Measurements from ENCODE around the gene HMGN3.

DNA sequence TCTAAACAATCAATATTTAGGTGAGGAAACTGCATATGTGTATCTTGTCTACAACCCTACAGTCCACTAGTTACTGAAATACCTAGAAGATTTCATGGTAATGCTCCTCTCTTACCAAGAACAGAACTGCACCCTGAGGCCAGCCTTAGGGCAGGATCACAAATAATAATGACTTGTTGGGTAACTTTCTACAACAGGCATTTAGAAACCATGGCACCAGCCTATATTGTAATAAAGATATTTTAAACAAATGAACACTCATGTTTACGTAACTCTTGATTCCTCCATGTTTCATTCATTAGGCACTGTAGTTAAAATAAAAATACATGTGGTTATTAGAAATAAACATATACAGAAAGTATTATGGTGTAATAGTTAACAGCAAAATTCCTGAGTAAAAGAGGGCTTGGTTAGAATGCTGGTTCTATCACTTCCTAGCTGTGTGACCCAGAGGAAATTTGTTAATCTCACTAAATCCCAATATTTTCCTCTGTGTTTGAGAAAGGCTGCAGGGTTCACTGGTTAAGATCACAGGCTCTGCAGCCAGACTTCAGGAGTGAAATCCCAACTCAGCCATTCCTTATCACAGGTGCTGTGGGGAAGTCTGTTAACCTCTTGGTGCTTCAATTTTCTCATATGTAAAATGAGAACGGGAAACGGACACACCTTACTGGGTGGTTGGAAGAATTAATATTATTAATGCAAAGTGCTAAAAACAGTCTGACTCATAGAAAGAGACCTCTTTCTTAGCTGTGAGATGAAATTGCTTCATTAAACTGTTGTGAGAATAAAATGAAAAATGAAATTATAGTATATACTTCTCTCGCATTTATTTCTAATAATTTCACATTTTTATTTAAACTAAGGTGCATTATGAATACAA, 8.5 kb downstream of the HMGN3 start:
- no peak for TF ChIP-seq POLR2A (IDR thresholded peaks at IDR 0.05)
- TF ChIP-seq, protein P1, sequence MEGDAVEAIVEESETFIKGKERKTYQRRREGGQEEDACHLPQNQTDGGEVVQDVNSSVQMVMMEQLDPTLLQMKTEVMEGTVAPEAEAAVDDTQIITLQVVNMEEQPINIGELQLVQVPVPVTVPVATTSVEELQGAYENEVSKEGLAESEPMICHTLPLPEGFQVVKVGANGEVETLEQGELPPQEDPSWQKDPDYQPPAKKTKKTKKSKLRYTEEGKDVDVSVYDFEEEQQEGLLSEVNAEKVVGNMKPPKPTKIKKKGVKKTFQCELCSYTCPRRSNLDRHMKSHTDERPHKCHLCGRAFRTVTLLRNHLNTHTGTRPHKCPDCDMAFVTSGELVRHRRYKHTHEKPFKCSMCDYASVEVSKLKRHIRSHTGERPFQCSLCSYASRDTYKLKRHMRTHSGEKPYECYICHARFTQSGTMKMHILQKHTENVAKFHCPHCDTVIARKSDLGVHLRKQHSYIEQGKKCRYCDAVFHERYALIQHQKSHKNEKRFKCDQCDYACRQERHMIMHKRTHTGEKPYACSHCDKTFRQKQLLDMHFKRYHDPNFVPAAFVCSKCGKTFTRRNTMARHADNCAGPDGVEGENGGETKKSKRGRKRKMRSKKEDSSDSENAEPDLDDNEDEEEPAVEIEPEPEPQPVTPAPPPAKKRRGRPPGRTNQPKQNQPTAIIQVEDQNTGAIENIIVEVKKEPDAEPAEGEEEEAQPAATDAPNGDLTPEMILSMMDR (IDR thresholded peaks at IDR 0.05), result no peak

Measured in uterus (tissue), 2 donors.